GM18907 (cell line): ENCODE measurements around the gene CISH.

Source experiments
- ATAC-seq: cut with Tn5 transposase; IDR thresholded peaks from one replicate; pipeline ENCODE4 v1.9.1; 2021; ENCODE audit warnings: mild to moderate bottlenecking, moderate library complexity; ENCODE audit not compliant: unreplicated experiment

CISH gene

GRCh38 chr3:50573566-50574443 is 37.8 kb downstream of the CISH start:
- no peak for ATAC-seq

GRCh38 chr3:50572801-50573371 is 38.7 kb downstream of the CISH start:
- ATAC-seq, result no peak

GRCh38 chr3:50572158-50572557 is 39.4 kb downstream of the CISH start:
- ATAC-seq, result no peak

- ATAC-seq, result no peak
Observed at GRCh38 chr3:50571486-50571885, 40.1 kb downstream of the CISH start.

GRCh38 chr3:50570508-50571279 is 40.9 kb downstream of the CISH start:
- ATAC-seq, result no peak

GRCh38 chr3:50568947-50569749 is 42.4 kb downstream of the CISH start, which contains the start of gene HEMK1:
TSS of gene HEMK1 (plus strand) at chr3:50569522. CDS start at chr3:50571105, 1,583 bp downstream.
- ATAC-seq, result peak; percentile 76

- peak; percentile 80 for ATAC-seq
Observed at GRCh38 chr3:50567386-50568167, 44.0 kb downstream of the CISH start, which contains the start of gene C3orf18. TSS of gene C3orf18 (minus strand) at chr3:50567747. CDS start at chr3:50565699, 2,048 bp downstream.

GRCh38 chr3:50567011-50567385 is 44.6 kb downstream of the CISH start:
- no peak for ATAC-seq

GRCh38 chr3:50564321-50564720 is 47.3 kb downstream of the CISH start:
- no peak for ATAC-seq

- ATAC-seq, result no peak
Observed at GRCh38 chr3:50563867-50564266, 47.7 kb downstream of the CISH start.

GRCh38 chr3:50562861-50563260 is 48.7 kb downstream of the CISH start:
- no peak for ATAC-seq

GRCh38 chr3:50559702-50560101 is 51.9 kb downstream of the CISH start:
- no peak for ATAC-seq

- ATAC-seq, result no peak
Observed at GRCh38 chr3:50557915-50558314, 53.7 kb downstream of the CISH start.

- no peak for ATAC-seq
Observed at GRCh38 chr3:50557106-50557505, 54.5 kb downstream of the CISH start.
